ENCODE results near the gene CHMP6.

The CHMP6 gene

GRCh38 chr17:80987941-80988461 lies 3.6 kb upstream of the CHMP6 start:
- no peak overlapping the region for H3K4me3 ChIP-seq (ENCODE audit: low read depth, low read length)
- no peak for DNase-seq (ENCODE audit: low read depth)
- TF ChIP-seq CTCF (IDR thresholded peaks at IDR 0.05; ENCODE audit: low read depth, low read length, missing control alignments) = no peak

GRCh38 chr17:80989586-80989913 lies 2.1 kb upstream of the CHMP6 start:
- no peak overlapping the region for H3K4me3 ChIP-seq (ENCODE audit: low read depth, low read length)
- no peak for TF ChIP-seq CTCF (IDR thresholded peaks at IDR 0.05; ENCODE audit: low read depth, low read length, missing control alignments)
- DNase-seq (ENCODE audit: low read depth) = no peak

GRCh38 chr17:80990921-80991644 lies 558 bp upstream of the CHMP6 start:
- DNase-seq (ENCODE audit: low read depth) = no peak
- TF ChIP-seq CTCF (IDR thresholded peaks at IDR 0.05; ENCODE audit: low read depth, low read length, missing control alignments) = no peak
- peak overlapping the region; percentile 92 for H3K4me3 ChIP-seq (ENCODE audit: low read depth, low read length)

GRCh38 chr17:80992077-80992947 lies 671 bp downstream of the CHMP6 start:
- peak overlapping the region; percentile 92 for H3K4me3 ChIP-seq (ENCODE audit: low read depth, low read length)
- TF ChIP-seq CTCF (IDR thresholded peaks at IDR 0.05; ENCODE audit: low read depth, low read length, missing control alignments) = no peak
- DNase-seq (ENCODE audit: low read depth) = no peak

- TF ChIP-seq CTCF (IDR thresholded peaks at IDR 0.05; ENCODE audit: low read depth, low read length, missing control alignments) = no peak
- DNase-seq (ENCODE audit: low read depth) = no peak
- H3K4me3 ChIP-seq (ENCODE audit: low read depth, low read length) = peak overlapping the region; percentile 92
Measured at GRCh38 chr17:80992948-80993624, 1.4 kb downstream of the CHMP6 start.

GRCh38 chr17:80995131-80995530 lies 3.5 kb downstream of the CHMP6 start:
- H3K4me3 ChIP-seq (ENCODE audit: low read depth, low read length) = no peak overlapping the region
- TF ChIP-seq CTCF (IDR thresholded peaks at IDR 0.05; ENCODE audit: low read depth, low read length, missing control alignments) = no peak
- no peak for DNase-seq (ENCODE audit: low read depth)

Data from GM12864 (cell line).